Ishikawa (cell line): ENCODE data around the gene ILDR2.

ENCODE experiments used
- CEBPB ChIP-seq: IDR thresholded peaks from 2 replicates; pipeline ENCODE4 v1.6.1; 2012
- CREB1 ChIP-seq: IDR thresholded peaks from 2 replicates; pipeline ENCODE4 v1.6.1; 2012; ENCODE audit warnings: low read depth
- EGR1 ChIP-seq: IDR thresholded peaks from 2 replicates; pipeline ENCODE4 v1.6.1; 2012
- MAX ChIP-seq: IDR thresholded peaks from 2 replicates; pipeline ENCODE4 v1.6.1; 2012
- RAD21 ChIP-seq: IDR thresholded peaks from 2 replicates; pipeline ENCODE4 v1.6.1; 2012; ENCODE audit warnings: low read depth
- REST ChIP-seq: IDR thresholded peaks from 2 replicates; pipeline ENCODE4 v1.6.1; 2012; ENCODE audit warnings: low read depth, mild to moderate bottlenecking
- TAF1 ChIP-seq: IDR thresholded peaks from 2 replicates; pipeline ENCODE4 v1.6.1; 2012; ENCODE audit warnings: low read depth, mild to moderate bottlenecking
- TEAD4 ChIP-seq: IDR thresholded peaks from 2 replicates; pipeline ENCODE4 v1.6.1; 2012
- USF1 ChIP-seq: IDR thresholded peaks from 2 replicates; pipeline ENCODE4 v1.6.1; 2012
- YY1 ChIP-seq: IDR thresholded peaks from 2 replicates; pipeline ENCODE4 v1.6.1; 2012; ENCODE audit warnings: low read depth

- no peak for TF ChIP-seq CREB1
- no peak for TF ChIP-seq TAF1
- TF ChIP-seq MAX: no peak
- TF ChIP-seq EGR1: no peak
- TF ChIP-seq TEAD4: no peak
- TF ChIP-seq RAD21: no peak
- TF ChIP-seq REST: no peak
- no peak for TF ChIP-seq YY1
- no peak for TF ChIP-seq CEBPB
- no peak for TF ChIP-seq USF1
Observed at GRCh38 chr1:166972826-166973225, 2.5 kb downstream of the ILDR2 start.
